ENCODE measurements around the gene CHD6.

CHD6 gene

GRCh38 chr20:41355192-41355591 lies 263.0 kb downstream of the CHD6 start:
- no peak overlapping the region for H3K4me3 ChIP-seq (replicated peaks; ENCODE audit: insufficient read depth, low read length)
- no peak for TF ChIP-seq GABPA (IDR thresholded peaks at IDR 0.05; ENCODE audit: low read depth)
- no peak for TF ChIP-seq REST (IDR thresholded peaks at IDR 0.05; ENCODE audit: insufficient replicate concordance, low read depth)
- TF ChIP-seq CTCF (IDR thresholded peaks at IDR 0.05; ENCODE audit: insufficient read depth, low read length) = no peak
- TF ChIP-seq SPI1 (IDR thresholded peaks at IDR 0.05; ENCODE audit: borderline replicate concordance, low read depth) = no peak
- TF ChIP-seq POLR2AphosphoS5 (IDR thresholded peaks at IDR 0.05; ENCODE audit: low read depth) = no peak
- DNase-seq (ENCODE audit: low read depth in 1 of 2, low spot score in 1 of 2) = no peak
- no peak overlapping the region for H3K27ac ChIP-seq (replicated peaks)
- H3K27me3 ChIP-seq (ENCODE audit: insufficient read depth, poor library complexity, severe bottlenecking) = no peaks in the 10 kb centered on the region

- Histone ChIP-seq H3K27ac (replicated peaks) (no peak overlapping the region), H3K27me3 (ENCODE audit: insufficient read depth, poor library complexity, severe bottlenecking) (no peaks in the 10 kb centered on the region), H3K4me3 (replicated peaks; ENCODE audit: insufficient read depth, low read length) (no peak overlapping the region)
- TF ChIP-seq POLR2AphosphoS5 (IDR thresholded peaks at IDR 0.05; ENCODE audit: low read depth) (no peak), REST (IDR thresholded peaks at IDR 0.05; ENCODE audit: insufficient replicate concordance, low read depth) (no peak), CTCF (IDR thresholded peaks at IDR 0.05; ENCODE audit: insufficient read depth, low read length) (no peak), SPI1 (IDR thresholded peaks at IDR 0.05; ENCODE audit: borderline replicate concordance, low read depth) (no peak), GABPA (IDR thresholded peaks at IDR 0.05; ENCODE audit: low read depth) (no peak)
- DNase-seq (ENCODE audit: low read depth in 1 of 2, low spot score in 1 of 2) = no peak
Observed at GRCh38 chr20:41353530-41353929, 264.6 kb downstream of the CHD6 start.

- Histone ChIP-seq H3K27me3 (ENCODE audit: insufficient read depth, poor library complexity, severe bottlenecking) (no peaks in the 10 kb centered on the region), H3K4me3 (replicated peaks; ENCODE audit: insufficient read depth, low read length) (no peak overlapping the region), H3K27ac (replicated peaks) (no peak overlapping the region)
- no peak for DNase-seq (ENCODE audit: low read depth in 1 of 2, low spot score in 1 of 2)
- TF ChIP-seq SPI1 (IDR thresholded peaks at IDR 0.05; ENCODE audit: borderline replicate concordance, low read depth) (no peak), CTCF (IDR thresholded peaks at IDR 0.05; ENCODE audit: insufficient read depth, low read length) (no peak), POLR2AphosphoS5 (IDR thresholded peaks at IDR 0.05; ENCODE audit: low read depth) (no peak), REST (IDR thresholded peaks at IDR 0.05; ENCODE audit: insufficient replicate concordance, low read depth) (no peak), GABPA (IDR thresholded peaks at IDR 0.05; ENCODE audit: low read depth) (no peak)
Observed at GRCh38 chr20:41352666-41353065, 265.5 kb downstream of the CHD6 start.
